ENCODE results near the gene SETMAR. TPM values are rescaled to one million over a fixed set of nuclear protein-coding genes. Genes with fewer than 3 reads are reported as not detected.
A peak's percentile ranks its signal among the peaks of the same experiment; 100 is the strongest.

SETMAR gene
- total RNA-seq, 2 experiments from 2014 or later: 11.7 to 13.8 TPM

DNA sequence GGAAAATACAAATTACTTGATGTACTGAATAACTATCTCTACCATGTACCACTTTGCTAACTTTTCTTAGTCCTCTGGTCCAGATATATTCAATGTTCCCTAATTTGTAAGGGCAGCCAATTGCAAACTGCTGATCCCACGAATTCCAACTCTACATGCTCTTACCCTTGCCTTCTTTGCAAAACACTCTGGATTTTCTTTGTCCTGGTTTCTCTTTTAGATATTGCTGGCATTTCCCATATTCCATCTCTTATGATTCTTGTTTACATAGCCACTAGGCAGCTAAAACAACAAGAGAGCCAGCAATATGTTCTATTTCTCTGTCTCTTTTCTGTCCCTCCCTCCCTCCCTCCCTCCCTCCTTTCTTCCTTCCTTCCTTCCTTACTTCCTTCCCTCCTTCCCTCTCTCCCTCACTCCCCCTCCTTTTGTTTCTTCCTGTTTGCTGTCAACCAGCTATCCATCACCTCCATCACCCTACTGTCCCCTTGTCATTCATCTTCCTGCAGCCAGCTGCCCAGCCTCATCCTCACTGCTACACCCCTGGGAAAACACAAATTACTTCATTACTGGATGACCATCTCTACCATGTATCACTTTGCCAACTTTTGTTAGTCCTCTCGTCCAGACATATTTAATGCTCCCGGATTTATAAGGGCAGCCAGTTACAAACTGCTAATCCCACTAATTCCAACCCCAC is 33.8 kb downstream of the SETMAR start:
- Mint-ChIP-seq H3K9me3 (no peaks in the 10 kb centered on the region), H3K4me3 (no peak overlapping the region), H3K4me1 (ENCODE audit: low read depth) (no peaks in the 10 kb centered on the region), H3K36me3 (no peaks in the 10 kb centered on the region), H3K27me3 (no peaks in the 10 kb centered on the region), H3K27ac (no peak overlapping the region)
- POLR2A ChIA-PET: no interaction called here
- CTCF ChIA-PET: no interaction called here
- intact Hi-C loops (cut with micrococcal nuclease): no loop called here
- DNase-seq: no peak

DNA sequence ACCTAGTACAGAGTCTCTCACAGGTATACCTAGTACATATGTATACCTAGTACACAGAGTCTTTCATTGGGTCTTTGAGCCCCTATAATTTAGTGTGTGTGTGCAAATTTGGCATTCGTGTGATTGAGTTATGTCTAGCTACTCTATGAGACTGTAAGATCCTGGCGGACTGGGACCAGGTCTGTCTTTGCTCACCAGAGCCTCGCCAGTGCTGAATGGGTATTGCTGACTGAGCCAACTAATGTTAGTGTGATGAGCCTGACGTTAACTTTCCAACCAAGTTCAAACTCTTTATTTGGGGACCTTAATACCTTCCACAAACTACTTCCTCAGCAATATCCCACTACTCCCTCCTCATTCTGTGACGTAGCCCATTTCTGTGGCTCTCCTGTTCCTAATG is 35.6 kb downstream of the SETMAR start:
- H3K36me3 Mint-ChIP-seq: no peaks in the 10 kb centered on the region
- H3K4me3 Mint-ChIP-seq: no peak overlapping the region
- no peak for DNase-seq
- H3K4me1 Mint-ChIP-seq (ENCODE audit: low read depth): no peaks in the 10 kb centered on the region
- H3K9me3 Mint-ChIP-seq: no peaks in the 10 kb centered on the region
- H3K27ac Mint-ChIP-seq: no peak overlapping the region
- POLR2A ChIA-PET: no interaction called here
- no peaks in the 10 kb centered on the region for H3K27me3 Mint-ChIP-seq
- CTCF ChIA-PET: no interaction called here
- intact Hi-C loops (cut with micrococcal nuclease): no loop called here

DNA sequence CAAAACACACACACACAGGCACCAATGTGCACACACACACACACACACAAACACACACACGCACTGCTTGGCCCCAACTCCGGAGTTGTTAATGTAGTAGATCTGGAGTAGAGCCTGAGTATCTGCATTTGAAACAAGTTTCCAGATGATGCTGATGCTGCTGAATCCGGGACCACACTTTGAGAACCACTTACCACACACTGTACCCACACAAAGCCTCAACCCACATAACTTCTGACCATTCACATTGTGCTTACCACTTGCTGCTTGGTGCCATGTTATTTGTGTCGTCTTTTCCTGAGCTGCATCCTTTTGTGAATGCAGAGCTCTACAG is 36.9 kb downstream of the SETMAR start:
- intact Hi-C loops (cut with micrococcal nuclease): no loop called here
- DNase-seq: no peak
- H3K36me3 Mint-ChIP-seq: no peaks in the 10 kb centered on the region
- no peak overlapping the region for H3K27ac Mint-ChIP-seq
- no peaks in the 10 kb centered on the region for H3K4me1 Mint-ChIP-seq (ENCODE audit: low read depth)
- CTCF ChIA-PET: interaction anchor here (2.1 to 3.9 kb wide), 2 partner anchors 11 to 293 kb away, joined by 12 to 14 read pairs; no protein-coding TSS in a partner anchor
- no peaks in the 10 kb centered on the region for H3K27me3 Mint-ChIP-seq
- H3K9me3 Mint-ChIP-seq: no peaks in the 10 kb centered on the region
- POLR2A ChIA-PET: no interaction called here
- H3K4me3 Mint-ChIP-seq: no peak overlapping the region

- CTCF ChIA-PET: interaction anchor here (1.9 to 3.9 kb wide), 3 partner anchors 10 to 293 kb away, joined by 4 to 14 read pairs (median 12); partner anchors contain the start of gene ITPR1
- Mint-ChIP-seq H3K27ac (no peak overlapping the region), H3K4me3 (no peak overlapping the region), H3K36me3 (no peaks in the 10 kb centered on the region), H3K4me1 (ENCODE audit: low read depth) (no peaks in the 10 kb centered on the region), H3K27me3 (no peaks in the 10 kb centered on the region), H3K9me3 (no peaks in the 10 kb centered on the region)
- POLR2A ChIA-PET: no interaction called here
- intact Hi-C loops (cut with micrococcal nuclease): no loop called here
- no peak for DNase-seq
Measured at GRCh38 chr3:4340411-4341335, 37.5 kb downstream of the SETMAR start.

- ChIA-PET CTCF (interaction anchor here (1.9 to 3.9 kb wide), 3 partner anchors 10 to 292 kb away, joined by 4 to 14 read pairs (median 12); partner anchors contain the start of gene ITPR1), POLR2A (no interaction called here)
- H3K4me3 Mint-ChIP-seq: no peak overlapping the region
- H3K4me1 Mint-ChIP-seq (ENCODE audit: low read depth): no peaks in the 10 kb centered on the region
- H3K36me3 Mint-ChIP-seq: no peaks in the 10 kb centered on the region
- H3K9me3 Mint-ChIP-seq: no peaks in the 10 kb centered on the region
- H3K27me3 Mint-ChIP-seq: no peaks in the 10 kb centered on the region
- intact Hi-C loops (cut with micrococcal nuclease): no loop called here
- DNase-seq: no peak
- H3K27ac Mint-ChIP-seq: no peak overlapping the region
Measured at GRCh38 chr3:4341336-4341675, 38.1 kb downstream of the SETMAR start.

DNA sequence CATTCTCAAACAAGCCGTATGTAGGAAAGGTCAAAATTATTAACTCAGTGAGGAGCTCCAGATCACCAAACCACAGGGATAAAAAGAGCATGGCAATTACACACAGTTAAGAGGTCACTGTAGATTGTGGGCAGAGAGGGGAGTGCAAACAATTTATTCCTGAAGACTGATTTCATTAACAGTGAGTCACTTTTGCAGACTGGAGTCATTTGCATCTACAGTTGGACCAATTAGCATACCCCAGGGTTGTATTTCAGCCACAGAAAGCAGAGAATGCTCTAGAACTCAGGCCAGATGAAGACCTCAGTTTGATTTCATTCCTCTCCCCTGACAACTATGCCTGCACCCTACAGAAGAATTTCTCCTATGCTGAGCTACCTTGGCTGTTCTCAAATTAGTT is 40.1 kb downstream of the SETMAR start:
- Mint-ChIP-seq H3K36me3 (peaks cover 1% of the 10 kb centered on the region), H3K4me1 (ENCODE audit: low read depth) (no peaks in the 10 kb centered on the region), H3K9me3 (no peaks in the 10 kb centered on the region), H3K27ac (no peak overlapping the region), H3K27me3 (no peaks in the 10 kb centered on the region), H3K4me3 (no peak overlapping the region)
- intact Hi-C loops (cut with micrococcal nuclease): no loop called here
- POLR2A ChIA-PET: no interaction called here
- CTCF ChIA-PET: interaction anchor here (0.9 to 3.9 kb wide), 2 partner anchors 8 to 290 kb away, joined by 3 to 14 read pairs; no protein-coding TSS in a partner anchor
- DNase-seq: no peak

- intact Hi-C loops (cut with micrococcal nuclease): loop anchor here (1.0 to 5.0 kb wide), 12 partner anchors 37 to 707 kb away; partner anchors contain the start of gene ITPR1
- Mint-ChIP-seq H3K27me3 (no peaks in the 10 kb centered on the region), H3K27ac (peak overlapping the region; percentile 92), H3K36me3 (peaks cover 1% of the 10 kb centered on the region), H3K4me3 (peak overlapping the region; percentile 45), H3K4me1 (ENCODE audit: low read depth) (peaks cover 21% of the 10 kb centered on the region), H3K9me3 (no peaks in the 10 kb centered on the region)
- ChIA-PET POLR2A (interaction anchor here (1.0 to 1.9 kb wide), 6 partner anchors 59 to 169 kb away, joined by 3 to 20 read pairs (median 4); partner anchors contain the start of genes ITPR1 and SUMF1), CTCF (interaction anchor here (0.6 to 4.5 kb wide), 53 partner anchors 8 to 628 kb away, joined by 3 to 131 read pairs (median 5); partner anchors contain the start of genes ITPR1 and SUMF1)
- DNase-seq: peak; percentile 53
Measured at GRCh38 chr3:4350789-4351163, 47.6 kb downstream of the SETMAR start.

DNA sequence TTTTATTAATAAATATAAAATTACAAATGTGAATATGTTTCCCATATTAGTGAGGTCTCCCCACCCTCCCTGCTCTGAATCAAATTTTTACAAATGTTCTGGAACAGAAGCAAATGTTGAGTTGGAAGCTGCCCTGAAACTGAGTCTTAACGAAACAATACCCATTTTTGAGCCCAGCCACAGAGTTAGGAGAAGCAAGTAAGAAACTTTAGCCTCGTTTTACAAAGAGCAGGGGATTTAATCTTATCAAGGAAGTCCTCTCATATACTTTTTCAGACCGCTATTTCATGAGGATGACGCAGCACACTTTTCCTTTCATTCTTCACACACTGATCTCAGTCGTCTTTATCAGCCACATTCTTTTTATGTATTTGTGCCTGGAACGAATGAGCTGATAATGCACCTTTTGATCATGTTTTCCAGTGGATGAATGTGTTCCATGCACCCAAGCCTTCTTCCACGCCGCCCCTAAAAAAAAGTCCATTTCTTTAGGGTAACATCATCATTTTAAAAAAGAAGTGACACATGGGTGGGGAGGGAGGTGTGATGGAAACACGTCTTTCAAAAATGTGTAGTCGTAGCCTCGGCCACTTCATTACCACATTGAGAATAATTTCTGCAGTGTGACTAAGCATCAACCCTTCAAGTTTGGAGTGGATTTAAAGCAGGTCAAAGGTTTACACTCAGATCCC is 48.1 kb downstream of the SETMAR start:
- Mint-ChIP-seq H3K4me1 (ENCODE audit: low read depth) (peaks cover 21% of the 10 kb centered on the region), H3K4me3 (peak overlapping the region; percentile 67), H3K27ac (peak overlapping the region; percentile 92), H3K27me3 (no peaks in the 10 kb centered on the region), H3K9me3 (no peaks in the 10 kb centered on the region), H3K36me3 (peaks cover 1% of the 10 kb centered on the region)
- intact Hi-C loops (cut with micrococcal nuclease): loop anchor here (1.0 to 5.0 kb wide), 12 partner anchors 36 to 706 kb away; partner anchors contain the start of gene ITPR1
- CTCF ChIA-PET: interaction anchor here (0.6 to 4.5 kb wide), 51 partner anchors 9 to 842 kb away, joined by 3 to 131 read pairs (median 5); partner anchors contain the start of genes ITPR1 and SUMF1
- POLR2A ChIA-PET: interaction anchor here (0.8 to 1.9 kb wide), 7 partner anchors 58 to 288 kb away, joined by 3 to 20 read pairs (median 4); partner anchors contain the start of genes ITPR1 and SUMF1
- peak; percentile 51 for DNase-seq

DNA sequence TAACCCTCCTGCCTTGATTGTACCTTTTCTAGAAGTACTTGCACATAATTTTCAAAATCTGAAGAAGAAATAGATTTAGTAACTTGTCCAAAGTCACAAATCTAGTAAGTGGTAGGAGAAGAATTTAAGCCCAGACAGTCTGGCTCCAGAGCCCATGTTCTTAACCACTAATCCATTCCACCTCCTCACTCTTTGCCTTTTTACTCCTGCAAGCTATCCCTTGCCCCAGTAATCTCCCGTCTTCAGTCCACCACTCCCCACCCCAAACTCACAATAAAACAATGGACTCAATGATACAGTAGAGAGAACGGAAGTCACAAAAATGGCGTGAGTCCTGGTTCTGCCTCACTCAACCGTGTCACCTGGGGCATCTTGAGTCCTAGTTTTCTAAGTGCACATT is 48.7 kb downstream of the SETMAR start:
- DNase-seq: no peak
- CTCF ChIA-PET: interaction anchor here (0.6 to 4.5 kb wide), 27 partner anchors 9 to 360 kb away, joined by 3 to 131 read pairs (median 7); partner anchors contain the start of genes ITPR1 and SUMF1
- POLR2A ChIA-PET: interaction anchor here (0.8 to 1.9 kb wide), 4 partner anchors 142 to 288 kb away, joined by 3 to 20 read pairs (median 4); partner anchors contain the start of gene ITPR1
- Mint-ChIP-seq H3K4me3 (peak overlapping the region; percentile 67), H3K27ac (peak overlapping the region; percentile 92), H3K9me3 (no peaks in the 10 kb centered on the region), H3K27me3 (no peaks in the 10 kb centered on the region), H3K36me3 (peaks cover 1% of the 10 kb centered on the region), H3K4me1 (ENCODE audit: low read depth) (peaks cover 21% of the 10 kb centered on the region)
- intact Hi-C loops (cut with micrococcal nuclease): loop anchor here (1.0 to 5.0 kb wide), 12 partner anchors 35 to 705 kb away; partner anchors contain the start of gene ITPR1

GRCh38 chr3:4355401-4356219 is 52.4 kb downstream of the SETMAR start:
- peaks cover 2% of the 10 kb centered on the region for H3K36me3 Mint-ChIP-seq
- intact Hi-C loops (cut with micrococcal nuclease): no loop called here
- no peaks in the 10 kb centered on the region for H3K9me3 Mint-ChIP-seq
- ChIA-PET POLR2A (interaction anchor here (0.6 kb wide), 1 partner anchor 139 kb away, joined by 3 read pairs; no protein-coding TSS in a partner anchor), CTCF (no interaction called here)
- no peak overlapping the region for H3K27ac Mint-ChIP-seq
- no peak overlapping the region for H3K4me3 Mint-ChIP-seq
- DNase-seq: no peak
- no peaks in the 10 kb centered on the region for H3K27me3 Mint-ChIP-seq
- peaks cover 20% of the 10 kb centered on the region for H3K4me1 Mint-ChIP-seq (ENCODE audit: low read depth)

DNA sequence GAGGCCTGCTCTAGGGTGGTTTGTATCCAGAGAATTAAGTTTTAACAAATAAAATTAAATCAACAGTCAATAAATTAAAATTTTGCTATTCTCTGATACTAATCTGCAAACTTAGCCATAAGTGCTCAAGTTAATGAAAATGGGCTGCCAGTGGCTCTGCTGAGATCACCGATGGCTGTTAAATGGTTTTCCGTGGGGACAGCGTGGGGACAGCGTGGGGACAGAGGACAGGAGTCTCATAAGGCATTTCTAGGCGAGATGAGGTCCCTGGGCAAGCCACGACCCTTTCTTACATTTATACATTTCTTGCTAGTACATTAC is 53.0 kb downstream of the SETMAR start:
- CTCF ChIA-PET: no interaction called here
- peaks cover 2% of the 10 kb centered on the region for H3K36me3 Mint-ChIP-seq
- intact Hi-C loops (cut with micrococcal nuclease): no loop called here

More for the DNA sequence above, 53.0 kb downstream of the SETMAR start:
- Mint-ChIP-seq H3K4me1 (ENCODE audit: low read depth) (peaks cover 16% of the 10 kb centered on the region), H3K27me3 (no peaks in the 10 kb centered on the region), H3K9me3 (no peaks in the 10 kb centered on the region), H3K27ac (no peak overlapping the region), H3K4me3 (no peak overlapping the region)
- no peak for DNase-seq
- POLR2A ChIA-PET: no interaction called here

Measured in activated CD4-positive, alpha-beta memory T cell treated with anti-CD3 and anti-CD28 coated beads for 36 hours (primary cell).